HG03108 (cell line): Measurements from ENCODE around the gene PTCH1.
A peak's percentile ranks its signal among the peaks of the same experiment; 100 is the strongest.

Experiments used
- ATAC-seq: cut with Tn5 transposase; IDR thresholded peaks from one replicate; pipeline ENCODE4 v1.9.1; 2021; ENCODE audit warnings: moderate library complexity; ENCODE audit not compliant: unreplicated experiment

The PTCH1 gene

DNA sequence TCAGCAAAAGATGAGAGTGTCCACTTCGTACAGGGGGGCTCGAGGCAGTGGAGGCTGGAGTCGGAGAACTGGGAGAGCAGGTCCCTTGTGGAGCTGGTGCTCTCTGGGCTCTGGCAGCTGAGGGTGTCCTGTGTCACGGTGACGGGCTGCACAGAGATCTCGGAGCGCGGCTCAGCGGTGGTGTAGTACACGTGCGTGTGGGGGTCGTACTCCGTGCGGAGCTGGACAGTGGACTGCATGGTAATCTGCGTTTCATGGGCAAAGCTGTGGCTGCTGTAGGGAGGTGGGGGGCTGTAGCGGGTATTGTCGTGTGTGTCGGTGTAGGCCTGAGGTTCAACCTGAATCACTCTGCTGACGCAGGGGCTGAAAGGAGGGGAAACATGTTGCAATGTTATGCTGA, 48.0 kb downstream of the PTCH1 start:
- no peak for ATAC-seq

DNA sequence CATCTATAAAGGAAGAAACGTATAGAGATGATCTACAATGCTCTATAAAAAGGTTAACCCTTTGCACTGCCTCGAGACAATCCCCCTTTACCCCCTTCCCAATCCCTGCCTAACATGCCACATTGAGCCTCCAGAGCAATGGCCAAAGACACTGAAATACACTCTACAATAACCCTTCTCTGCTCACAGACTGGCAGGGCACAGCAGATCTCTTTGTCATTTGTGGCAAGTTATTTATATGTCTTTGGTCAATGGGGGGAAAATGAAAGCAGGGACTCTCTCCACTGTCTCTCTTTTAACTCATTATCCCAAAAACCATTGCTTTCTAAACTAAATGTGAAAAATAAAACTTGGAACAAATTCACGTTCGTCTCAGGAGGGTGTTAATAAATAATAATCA, 51.7 kb downstream of the PTCH1 start:
- no peak for ATAC-seq

DNA sequence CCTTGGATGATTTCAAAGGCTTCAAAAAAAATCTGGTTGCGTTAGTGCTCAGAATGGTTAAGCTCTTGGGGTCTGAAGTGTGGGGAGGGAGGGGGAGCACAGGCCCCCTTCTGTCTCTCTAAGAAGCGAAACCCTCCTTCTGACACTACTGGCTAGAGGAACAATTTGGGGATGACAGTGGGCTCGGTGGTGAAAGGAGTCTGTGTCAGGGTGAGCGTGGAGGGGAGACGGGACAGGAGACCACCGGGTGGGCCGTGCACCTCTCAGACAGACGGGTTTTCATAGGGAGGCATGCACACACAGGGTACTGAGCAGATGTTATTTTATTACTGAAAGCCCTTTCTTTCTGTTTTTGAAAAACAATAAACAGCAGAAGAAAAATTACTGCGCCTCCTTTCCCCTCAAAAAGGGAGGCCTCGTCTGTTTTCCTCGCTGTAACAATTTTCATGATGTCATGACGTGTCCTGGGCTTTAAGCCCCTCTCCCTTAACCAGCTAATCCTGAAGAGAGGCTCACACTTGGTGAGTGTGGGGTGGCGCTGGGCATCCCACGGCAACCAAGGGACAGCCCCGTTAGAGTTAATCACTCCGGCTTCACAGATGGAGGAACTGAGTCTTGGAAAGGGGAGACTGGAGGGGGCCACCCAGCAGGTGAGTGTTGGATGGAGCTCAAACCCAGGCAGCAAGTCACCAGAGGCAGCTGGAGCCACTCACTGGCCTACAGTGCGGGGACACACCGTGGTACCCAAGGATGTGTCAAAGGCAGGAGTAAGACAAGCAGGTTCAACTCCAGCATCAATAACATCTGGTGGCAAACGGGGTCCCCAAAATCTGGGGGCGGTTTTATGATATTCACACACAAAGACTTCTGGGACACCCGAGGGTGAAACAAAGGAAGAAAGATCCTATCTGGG, 53.4 kb downstream of the PTCH1 start:
- peak; percentile 3 for ATAC-seq

DNA sequence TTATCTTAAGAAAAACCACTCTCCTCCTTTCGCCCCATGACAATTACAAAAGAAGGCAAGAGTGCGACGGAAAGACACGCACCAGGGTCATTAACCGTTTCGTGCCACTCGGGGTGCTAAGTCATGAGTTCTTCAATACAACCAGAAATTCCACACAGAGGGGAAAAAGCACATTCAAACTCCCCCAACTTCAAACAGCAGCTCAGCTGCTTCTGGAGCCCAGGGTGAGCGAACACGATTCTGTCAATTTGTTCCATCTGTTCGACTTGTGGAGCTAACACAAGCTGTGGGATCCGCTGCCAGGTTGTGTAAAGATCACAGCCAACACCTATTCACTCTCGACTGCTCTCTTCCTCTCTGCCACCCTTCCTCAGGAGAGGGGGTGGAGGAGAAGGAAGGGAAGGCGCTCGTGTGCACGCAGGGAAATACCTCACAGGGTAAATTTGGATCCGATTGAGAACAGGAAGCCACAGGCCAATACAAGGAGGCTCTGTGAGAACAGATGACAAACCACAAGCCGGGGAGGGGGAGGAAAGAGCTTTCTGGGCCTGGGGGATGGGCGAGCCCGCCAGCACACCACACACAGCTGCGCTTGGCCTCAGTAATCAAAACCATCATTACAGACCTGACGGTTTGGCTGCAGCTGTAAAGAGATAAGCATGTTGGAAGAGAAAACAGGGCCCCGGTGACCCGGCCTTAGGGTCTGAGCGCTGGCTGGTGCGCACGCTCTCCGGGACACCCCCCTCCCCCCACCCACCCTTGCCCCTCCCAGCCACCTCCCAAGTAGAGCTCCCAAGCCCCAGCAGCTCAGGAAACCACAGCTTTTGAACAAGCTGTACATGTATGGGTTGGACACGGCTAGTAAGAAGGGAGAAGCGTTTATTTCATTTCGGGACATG, 54.3 kb downstream of the PTCH1 start:
- peak; percentile 91 for ATAC-seq

DNA sequence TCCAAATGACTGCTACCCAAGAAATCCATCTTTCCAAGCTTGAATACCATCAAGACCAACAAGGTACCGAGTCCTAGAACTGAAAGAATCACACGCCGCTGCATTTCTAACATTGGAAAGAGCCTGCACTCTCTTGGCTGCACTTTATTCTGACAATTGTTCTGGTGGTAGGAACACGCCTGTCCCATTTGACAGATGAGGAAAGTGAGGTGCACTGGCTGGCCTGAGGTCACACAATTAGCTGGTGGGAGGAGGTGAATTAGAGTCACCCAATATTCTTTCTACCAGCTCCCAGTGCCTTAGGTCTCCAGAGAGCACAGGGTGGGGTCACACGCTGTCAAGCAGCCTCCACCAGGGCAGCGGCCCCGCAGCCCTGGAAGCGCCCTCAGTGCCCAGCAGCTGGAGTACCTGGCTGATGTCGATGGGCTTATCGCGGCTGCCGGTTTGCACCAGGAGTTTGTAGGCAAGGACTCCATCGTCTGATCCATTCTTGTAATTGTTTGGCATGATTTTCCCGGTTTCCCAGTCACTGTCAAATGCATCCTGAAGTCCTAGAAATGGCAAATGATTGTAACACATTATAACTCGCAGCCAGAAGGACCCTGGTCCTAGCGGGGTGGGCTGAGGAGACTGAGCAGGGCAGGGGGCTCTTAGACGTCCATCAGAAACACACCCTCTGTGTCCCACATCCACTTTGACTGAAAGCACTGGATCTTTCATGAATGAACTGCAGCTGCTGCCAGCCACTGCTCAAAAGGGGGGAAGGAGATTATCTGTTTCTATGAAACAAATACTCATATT, 55.1 kb downstream of the PTCH1 start:
- ATAC-seq = no peak

DNA sequence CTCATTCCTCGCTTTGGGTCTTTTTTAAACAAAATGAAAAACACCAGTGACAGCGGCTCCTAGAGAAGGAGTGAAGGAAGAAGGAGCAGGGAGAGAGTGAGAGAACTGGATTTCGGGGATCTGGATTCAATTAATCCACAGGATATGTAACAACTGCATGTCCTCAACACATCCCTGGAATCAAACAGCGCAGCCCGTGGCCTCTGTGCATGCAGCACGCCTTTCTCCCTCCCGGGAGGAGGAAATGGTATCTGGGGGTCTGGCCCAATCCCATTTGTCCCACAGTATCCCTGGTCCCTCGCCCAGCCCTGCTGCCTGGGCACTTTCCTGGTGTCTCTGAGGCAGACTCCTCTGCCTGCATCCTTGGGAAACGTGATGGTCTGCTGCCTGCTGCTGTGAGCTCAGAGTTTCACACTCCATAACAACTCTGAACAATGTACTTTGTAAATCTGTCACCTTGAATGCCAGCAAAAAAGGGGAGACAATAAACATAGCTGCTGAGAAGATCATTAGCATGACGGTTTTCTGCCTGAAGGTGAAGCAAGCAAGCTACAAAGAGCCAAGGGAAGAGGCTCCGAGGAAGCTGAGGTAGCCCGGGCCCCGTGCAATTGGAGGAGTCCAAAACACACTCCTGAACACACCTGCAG, 56.1 kb downstream of the PTCH1 start:
- no peak for ATAC-seq

DNA sequence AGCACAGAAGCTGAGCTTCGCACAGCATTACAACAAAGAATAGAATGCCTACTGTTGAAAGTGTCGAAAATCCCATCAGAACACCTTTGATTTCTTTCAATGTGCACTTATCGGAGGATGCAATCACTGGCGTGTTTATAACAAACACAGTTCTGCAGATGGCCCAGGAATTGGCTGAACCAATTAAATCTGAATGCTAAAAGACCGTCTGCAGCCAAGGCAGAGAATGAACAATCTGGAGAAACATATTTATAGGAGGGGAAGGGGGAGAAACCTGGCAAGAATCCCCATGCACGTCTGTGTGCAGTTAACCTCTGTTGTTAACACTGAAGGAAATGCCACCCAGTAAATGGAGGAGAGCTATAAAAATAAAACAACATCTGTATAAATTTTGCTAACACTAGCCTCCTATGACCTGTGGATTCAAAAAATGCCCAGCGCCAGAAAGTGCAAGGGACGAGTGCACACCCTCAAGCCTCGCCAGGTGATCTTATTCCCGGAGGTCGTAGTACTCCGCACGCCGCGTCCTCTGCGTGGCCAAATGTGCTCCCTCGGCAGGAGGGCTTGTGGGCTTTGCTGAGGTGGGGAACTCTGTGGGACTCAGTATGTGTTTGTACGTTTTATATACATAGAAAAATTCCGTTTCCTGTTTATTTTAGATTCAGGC, 56.8 kb downstream of the PTCH1 start:
- ATAC-seq = no peak

DNA sequence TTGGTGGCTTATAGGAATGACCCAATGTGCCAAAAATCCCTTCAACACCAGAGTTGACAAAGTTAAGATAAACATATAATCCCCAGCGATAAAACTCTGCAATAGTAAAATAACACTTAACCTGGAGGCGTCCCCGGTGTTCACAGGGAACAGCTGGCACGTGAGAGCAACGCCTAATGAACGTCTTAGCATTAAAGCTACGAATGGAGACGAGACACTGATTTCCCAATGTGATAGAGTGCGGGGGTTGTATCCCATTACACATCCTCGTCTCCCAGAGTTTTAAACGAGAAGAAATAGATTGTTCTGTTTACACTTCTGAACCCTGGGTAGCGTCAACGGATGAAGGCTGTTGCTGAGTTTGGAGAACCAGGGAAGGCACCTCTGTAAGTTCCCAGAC, 57.6 kb downstream of the PTCH1 start:
- no peak for ATAC-seq

DNA sequence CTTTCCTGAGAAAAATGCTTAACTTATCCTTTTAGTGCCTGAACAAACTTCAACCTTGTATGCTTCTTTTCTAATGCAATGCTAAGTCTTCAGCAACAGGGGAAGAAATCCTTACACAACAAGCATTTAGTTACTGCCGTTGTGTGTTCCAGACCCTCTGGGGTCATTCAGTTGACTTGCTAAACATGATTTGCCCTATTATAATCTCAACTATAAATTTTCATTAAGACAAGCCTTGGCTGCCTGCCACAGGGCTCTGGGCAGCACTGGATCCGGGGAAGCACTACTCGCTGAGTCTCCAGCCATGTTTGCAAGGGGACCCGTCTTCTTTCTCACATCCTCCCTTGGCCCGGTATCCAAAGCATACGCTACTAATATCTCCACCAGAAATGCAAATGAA, 58.1 kb downstream of the PTCH1 start:
- no peak for ATAC-seq

DNA sequence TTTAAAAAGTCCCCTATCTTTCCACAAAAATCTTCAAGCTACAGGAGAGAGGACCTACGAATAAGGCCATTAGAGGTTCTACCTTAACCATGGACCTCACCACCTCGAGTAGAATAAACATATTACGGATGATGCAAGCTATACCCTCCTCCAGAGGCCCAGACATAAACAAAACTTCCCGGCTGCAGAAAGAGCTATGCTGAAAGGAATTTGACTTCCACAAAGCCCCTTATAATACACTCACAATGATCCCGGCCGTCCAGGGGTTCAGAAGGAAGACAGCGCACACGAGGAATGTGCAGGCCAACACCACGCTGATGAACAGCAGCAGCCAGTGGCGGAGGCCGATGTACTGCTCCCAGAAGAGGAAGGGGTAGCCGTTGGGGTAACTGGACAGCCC, 59.0 kb downstream of the PTCH1 start:
- ATAC-seq = no peak

DNA sequence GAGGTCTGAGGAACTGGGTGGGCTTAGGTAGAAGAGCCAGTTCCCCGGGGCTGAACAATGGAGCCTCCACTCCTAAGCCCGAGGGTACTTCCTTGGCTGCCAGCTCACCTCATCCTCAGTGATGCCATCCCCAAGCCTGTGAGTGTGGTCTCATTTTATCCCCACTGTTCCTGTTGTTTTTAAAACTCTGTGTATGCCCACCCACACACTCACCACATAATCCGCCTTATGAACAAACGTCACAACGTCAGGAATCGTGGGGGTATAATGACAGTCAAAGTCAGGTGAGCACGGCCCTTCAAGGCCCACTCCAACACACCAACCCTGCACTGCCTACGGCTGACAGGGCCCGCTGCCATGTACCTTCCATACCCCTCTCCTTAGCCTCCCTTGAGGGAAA, 61.1 kb downstream of the PTCH1 start:
- ATAC-seq = no peak

DNA sequence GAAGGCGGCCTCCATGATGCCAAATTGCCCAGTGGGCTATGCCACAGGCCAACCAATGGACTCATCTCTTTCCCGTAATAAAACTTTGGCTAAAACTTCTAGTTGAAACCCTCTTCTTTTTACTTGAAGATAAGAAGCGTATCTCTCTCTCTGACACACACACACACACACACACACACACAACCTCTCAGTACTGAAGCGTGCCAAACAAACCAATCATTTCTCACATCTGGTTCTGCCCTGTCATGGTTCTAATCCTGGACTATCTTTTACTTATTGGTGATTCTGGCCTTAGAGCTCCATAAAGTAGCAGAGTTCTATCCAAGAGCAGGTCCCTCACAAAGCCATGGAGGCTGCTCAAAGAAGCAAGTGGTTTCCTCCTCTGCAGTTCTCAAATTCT, 64.6 kb downstream of the PTCH1 start:
- ATAC-seq = no peak

DNA sequence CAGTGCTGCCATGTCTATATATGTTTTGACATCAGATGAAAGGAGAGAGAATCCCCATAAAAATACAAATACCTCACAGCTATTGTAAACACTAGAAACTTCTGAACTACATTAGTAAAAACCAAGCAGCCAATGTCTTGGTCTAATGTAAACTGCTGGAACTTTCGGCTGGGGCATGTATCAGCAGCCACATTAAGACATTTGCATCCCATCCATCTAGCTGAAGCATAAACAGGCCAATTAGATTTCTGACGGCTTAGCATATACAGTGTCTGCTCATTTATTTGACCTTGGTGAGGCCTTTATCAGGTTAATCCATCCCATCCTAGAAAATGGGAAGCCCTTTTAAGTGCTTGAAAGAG, 65.7 kb downstream of the PTCH1 start:
- ATAC-seq = no peak

DNA sequence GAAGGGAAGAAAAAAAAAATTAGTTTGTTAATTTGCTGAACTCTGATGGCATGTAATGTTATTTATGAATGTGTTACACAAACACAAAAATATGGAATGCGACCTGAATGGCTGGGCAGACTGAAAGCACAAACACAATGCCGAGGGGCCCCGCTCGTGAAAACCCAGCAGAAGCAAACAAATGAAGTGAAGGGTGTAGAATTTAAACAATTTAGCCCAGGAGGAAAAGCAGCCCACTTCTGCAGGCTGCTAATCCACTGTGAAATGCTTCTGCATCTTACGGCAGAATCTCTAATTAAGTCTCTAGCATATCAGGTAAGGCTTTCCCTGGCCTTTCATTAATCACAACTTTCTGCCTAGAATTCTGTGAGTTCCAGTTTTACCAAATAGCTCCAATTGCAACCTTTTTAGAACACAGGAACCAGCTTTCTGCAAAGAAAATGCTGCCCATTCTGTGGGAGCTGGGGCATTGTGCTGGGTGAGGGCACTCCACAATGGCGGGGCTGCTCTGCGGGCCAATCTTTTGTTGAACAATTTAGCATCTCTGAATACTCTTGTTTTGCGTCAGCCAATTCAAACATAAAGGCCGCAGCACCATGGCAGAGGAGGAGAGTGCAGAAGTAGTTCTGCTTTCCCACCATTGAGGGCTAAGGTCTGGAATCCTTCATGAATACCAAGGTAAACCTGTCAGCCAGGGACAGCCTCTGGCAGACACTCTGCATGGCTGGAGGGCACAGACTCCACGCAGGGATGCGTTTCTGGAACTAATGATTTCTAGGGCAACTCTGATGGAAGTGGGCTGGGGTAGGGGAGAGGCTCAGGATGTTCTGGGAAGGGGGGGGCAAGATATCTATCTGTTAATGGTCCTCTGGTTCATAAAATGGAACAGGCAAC, 66.4 kb downstream of the PTCH1 start:
- ATAC-seq = no peak

DNA sequence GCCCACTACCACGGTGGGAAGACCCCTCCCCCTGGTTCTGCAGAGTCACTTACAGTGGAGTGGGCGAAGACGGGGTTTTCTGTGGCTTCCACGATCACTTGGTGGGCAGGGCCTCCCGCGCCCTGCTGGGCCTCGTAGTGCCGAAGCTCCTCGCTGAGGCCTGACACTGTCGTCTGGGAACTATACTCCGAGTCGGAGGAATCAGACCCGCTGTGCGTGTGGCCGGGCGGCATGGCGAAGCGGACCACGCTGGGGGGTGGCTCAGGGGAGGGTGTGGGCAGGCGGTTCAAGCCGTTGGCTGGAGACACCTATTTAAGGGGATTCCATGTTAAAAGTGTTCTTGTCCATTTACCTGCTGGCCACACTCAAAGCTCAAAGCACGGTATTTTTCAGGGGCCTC, 67.8 kb downstream of the PTCH1 start:
- no peak for ATAC-seq

DNA sequence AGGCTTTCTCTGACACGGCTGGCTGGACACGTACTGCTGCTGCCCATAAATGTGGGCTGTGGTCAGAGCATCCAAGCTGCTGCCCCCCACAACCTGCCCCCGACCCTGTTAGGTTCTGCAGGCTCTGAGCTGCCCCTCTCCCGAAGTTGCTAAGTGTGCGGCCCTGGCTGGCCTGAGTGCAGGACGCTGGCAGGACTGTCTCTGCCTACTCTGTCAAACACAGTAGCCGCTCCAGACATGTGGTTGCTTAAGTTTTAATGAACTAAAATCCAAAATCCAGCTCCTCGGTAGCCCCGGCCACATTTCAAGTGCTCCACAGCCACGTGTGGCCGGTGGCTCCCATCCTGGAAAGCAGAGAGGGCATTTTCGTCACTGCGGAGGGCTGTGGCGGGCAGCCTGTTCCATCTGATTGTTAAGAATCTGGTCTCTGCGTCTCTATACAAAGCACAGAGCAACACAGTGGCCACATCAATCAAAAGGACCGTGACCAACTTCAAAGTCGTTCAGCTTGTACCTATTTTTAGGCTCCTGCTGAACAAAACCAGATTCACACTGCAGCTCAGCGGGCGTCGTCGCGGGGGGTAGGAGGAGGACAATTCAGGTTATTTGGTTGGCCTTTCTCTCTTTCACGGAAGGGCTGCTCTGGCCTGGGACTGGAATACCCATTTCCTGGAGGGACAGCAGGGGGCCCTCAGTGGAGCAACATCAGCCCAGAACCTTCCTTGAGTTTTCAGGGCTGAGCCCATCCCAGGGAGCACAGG, 68.9 kb downstream of the PTCH1 start:
- ATAC-seq = no peak

DNA sequence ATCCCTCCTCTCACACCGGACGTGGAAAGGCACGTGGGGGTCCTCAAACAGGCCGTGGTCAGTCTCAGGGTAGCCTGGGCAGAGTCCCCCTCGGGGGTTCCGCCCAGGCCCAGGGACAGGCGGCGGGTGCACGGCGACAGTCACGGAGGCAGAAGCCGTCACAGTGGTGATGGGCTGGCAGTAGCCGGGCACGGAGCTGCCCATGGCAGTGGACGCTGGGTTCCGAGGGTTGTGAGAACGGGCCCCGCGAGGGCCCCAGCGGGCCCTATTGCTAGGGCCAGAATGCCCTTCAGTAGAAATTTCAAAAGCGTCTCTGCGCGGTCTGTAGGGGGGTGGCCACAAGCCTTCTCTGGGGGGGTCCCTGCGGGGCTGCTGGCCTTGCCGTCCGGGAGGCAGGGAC, 69.8 kb downstream of the PTCH1 start:
- no peak for ATAC-seq

DNA sequence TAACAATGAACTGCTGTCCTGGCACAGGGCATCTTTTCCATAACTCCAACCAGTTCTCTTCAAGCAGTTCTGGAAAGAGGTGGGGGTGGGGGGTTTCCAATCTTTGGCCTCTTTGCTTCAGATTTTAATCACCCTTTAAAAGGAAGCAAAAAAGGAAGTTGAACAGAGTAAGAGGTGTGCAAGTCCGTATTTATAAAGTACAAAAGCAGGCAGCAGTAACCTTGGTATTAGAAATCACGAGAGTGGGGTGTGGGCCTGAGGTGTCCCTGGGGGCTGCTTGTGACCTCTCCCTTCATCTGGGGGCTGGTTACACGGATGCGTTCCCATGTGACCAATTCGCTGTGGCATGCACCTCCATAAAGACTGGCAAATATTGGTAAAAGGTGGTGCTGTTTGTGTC, 70.5 kb downstream of the PTCH1 start:
- ATAC-seq = no peak

DNA sequence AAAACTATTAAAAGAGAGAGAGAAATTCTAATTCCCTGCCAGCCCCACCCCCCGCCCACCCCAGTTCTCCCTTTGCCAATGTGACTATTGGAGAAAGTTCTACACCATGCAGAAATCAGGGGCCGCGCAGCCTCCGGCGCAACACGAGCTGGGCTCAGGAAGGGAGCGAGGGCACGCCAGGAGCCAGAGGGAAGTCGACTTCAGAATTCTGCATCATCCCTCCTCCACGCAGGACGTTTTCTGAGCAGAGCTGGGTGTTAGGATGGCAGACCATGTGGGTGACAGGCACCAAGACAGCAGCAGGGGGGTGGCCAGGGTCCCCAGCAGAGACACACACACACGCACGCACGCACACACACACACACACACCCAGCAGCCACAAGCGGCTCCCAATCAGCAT, 72.6 kb downstream of the PTCH1 start:
- no peak for ATAC-seq
